GM18951 (cell line): ENCODE measurements around the gene AK8.

Source experiments
- POLR2A ChIP-seq: IDR thresholded peaks from 4 replicates; pipeline ENCODE4 v1.6.1; 2011; ENCODE audit warnings: mild to moderate bottlenecking; ENCODE audit not compliant: insufficient read length, insufficient read depth; ENCODE audit errors: extremely low read depth
- in situ Hi-C: fragments of 300-500 bp; cut with MboI; formaldehyde crosslinking; loops from one replicate; pipeline ENCODE4 v1.12.0; 2022; ENCODE audit warnings: low sequenced_read_pairs, mixed read lengths, inconsistent platforms; ENCODE audit not compliant: unreplicated experiment

The AK8 gene

GRCh38 chr9:132703336-132703735 is 174.7 kb downstream of the AK8 start:
- no peak for TF ChIP-seq POLR2A
- in situ Hi-C loops = no loop called here

GRCh38 chr9:132702254-132702653 is 175.8 kb downstream of the AK8 start:
- in situ Hi-C loops = no loop called here
- no peak for TF ChIP-seq POLR2A

GRCh38 chr9:132699956-132700355 is 178.1 kb downstream of the AK8 start:
- no peak for TF ChIP-seq POLR2A
- in situ Hi-C loops = no loop called here

- in situ Hi-C loops = no loop called here
- no peak for TF ChIP-seq POLR2A
Measured at GRCh38 chr9:132698989-132699388, 179.1 kb downstream of the AK8 start.

DNA sequence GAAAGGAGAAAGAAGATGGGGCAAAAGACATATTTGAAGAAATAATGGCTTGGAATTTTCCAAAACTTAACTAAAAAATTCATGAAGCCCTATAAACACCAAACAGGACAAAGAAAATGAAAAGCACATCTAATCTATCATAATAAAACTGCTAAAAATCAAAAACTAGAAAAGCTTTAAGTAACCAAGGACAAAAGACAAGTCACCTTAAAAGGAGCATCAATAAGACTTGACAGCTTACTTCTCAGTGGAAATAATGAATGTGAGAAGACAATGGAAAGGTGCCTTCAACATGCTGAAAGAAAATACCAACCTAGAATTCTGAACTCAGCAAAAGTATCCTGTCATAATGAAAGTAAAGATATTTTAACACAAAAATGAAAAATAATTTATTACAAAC is 180.9 kb downstream of the AK8 start:
- no peak for TF ChIP-seq POLR2A
- in situ Hi-C loops = no loop called here

DNA sequence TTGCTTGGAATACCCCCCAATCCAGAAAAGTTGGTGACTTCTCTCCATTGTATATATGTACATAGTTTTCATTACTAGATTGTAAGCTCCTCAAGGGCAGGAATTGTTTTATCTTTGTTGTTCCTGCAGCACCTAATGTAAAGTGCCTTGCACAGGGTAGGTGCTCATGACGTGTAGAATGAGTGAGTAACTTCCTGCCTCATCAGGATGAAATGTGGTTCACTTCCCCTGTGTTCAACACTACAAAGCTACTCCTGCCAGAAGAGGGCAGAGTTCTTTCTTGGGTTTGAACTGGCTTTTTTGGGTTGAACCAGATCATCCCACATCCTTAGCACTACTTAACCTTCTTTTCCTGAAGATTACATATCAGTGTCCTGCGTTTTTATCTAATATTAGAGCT is 183.9 kb downstream of the AK8 start:
- in situ Hi-C loops = no loop called here

GRCh38 chr9:132690696-132691095 is 187.4 kb downstream of the AK8 start:
- in situ Hi-C loops = no loop called here
- TF ChIP-seq POLR2A = no peak

More for the DNA sequence above, 183.9 kb downstream of the AK8 start:
- TF ChIP-seq POLR2A = no peak

- no peak for TF ChIP-seq POLR2A
Measured at GRCh38 chr9:132683873-132684272, 194.2 kb downstream of the AK8 start.

GRCh38 chr9:132681561-132681960 is 196.5 kb downstream of the AK8 start:
- in situ Hi-C loops = no loop called here
- TF ChIP-seq POLR2A = no peak

More at GRCh38 chr9:132683873-132684272, 194.2 kb downstream of the AK8 start:
- in situ Hi-C loops = no loop called here

GRCh38 chr9:132679946-132680625 is 198.0 kb downstream of the AK8 start:
- TF ChIP-seq POLR2A = no peak
- in situ Hi-C loops = no loop called here

DNA sequence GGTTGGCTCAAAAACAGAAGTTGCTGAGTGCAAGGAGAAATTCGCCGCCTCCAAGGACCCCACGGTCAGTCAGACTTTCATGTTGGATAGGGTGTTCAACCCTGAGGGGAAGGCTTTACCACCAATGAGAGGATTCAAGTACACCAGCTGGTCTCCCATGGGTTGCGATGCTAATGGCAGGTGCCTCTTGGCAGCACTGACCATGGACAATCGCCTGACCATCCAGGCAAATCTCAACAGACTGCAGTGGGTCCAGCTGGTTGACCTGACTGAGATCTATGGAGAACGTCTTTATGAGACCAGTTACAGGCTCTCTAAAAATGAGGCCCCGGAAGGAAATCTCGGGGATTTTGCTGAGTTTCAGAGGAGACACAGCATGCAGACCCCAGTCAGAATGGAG is 200.1 kb downstream of the AK8 start:
- in situ Hi-C loops = no loop called here
- no peak for TF ChIP-seq POLR2A
